HEK293T (cell line): ENCODE data around the gene CIDEC.

Experiments
- CTCF ChIA-PET: fragments of 350-600 bp; formaldehyde crosslinking; extraction: SDS; loops from one replicate; lab custom pipeline; 2021; ENCODE audit warnings: antibody characterized with exemption, inconsistent platforms; lab: Yijun Ruan, JAX
- POLR2A ChIA-PET: fragments of 350-600 bp; formaldehyde crosslinking; extraction: SDS; loops from one replicate; lab custom pipeline; 2020; ENCODE audit warnings: antibody characterized with exemption, inconsistent platforms; lab: Yijun Ruan, JAX
- DNase-seq: peaks from one replicate; pipeline ENCODE4 v3.0.0; 2012; ENCODE audit warnings: mixed read lengths; ENCODE audit errors: extremely low spot score
- ARNT ChIP-seq: fragments of 450-650 bp; IDR thresholded peaks from 2 replicates; pipeline ENCODE4 v1.6.1; 2017; ENCODE audit warnings: mild to moderate bottlenecking
- BHLHE40 ChIP-seq: fragments of 450-650 bp; IDR thresholded peaks from 2 replicates; pipeline ENCODE4 v1.6.1; 2016; ENCODE audit warnings: mild to moderate bottlenecking, moderate library complexity, borderline replicate concordance
- CTBP1 ChIP-seq: fragments of 450-650 bp; IDR thresholded peaks from 2 replicates; pipeline ENCODE4 v1.6.1; 2016; ENCODE audit warnings: borderline replicate concordance
- ELF4 ChIP-seq: fragments of 450-650 bp; IDR thresholded peaks from 2 replicates; pipeline ENCODE4 v1.6.1; 2017; ENCODE audit warnings: antibody characterized with exemption
- FOXA1 ChIP-seq: fragments of 450-650 bp; IDR thresholded peaks from 2 replicates; pipeline ENCODE4 v1.6.1; 2016; ENCODE audit warnings: mild to moderate bottlenecking
- FOXK2 ChIP-seq: fragments of 450-650 bp; IDR thresholded peaks from 2 replicates; pipeline ENCODE4 v1.6.1; 2016; ENCODE audit warnings: mild to moderate bottlenecking
- FOXM1 ChIP-seq: fragments of 450-650 bp; IDR thresholded peaks from 2 replicates; pipeline ENCODE4 v1.6.1; 2017; ENCODE audit warnings: mild to moderate bottlenecking, borderline replicate concordance
- HDGF ChIP-seq: fragments of 450-650 bp; IDR thresholded peaks from 2 replicates; pipeline ENCODE4 v1.6.1; 2017; ENCODE audit warnings: antibody characterized with exemption, borderline replicate concordance
- L3MBTL2 ChIP-seq: fragments of 450-650 bp; conservative IDR thresholded peaks from 2 replicates; pipeline ENCODE4 v1.6.1; 2016; ENCODE audit warnings: mild to moderate bottlenecking
- LEF1 ChIP-seq: fragments of 450-650 bp; IDR thresholded peaks from 2 replicates; pipeline ENCODE4 v1.6.1; 2017; ENCODE audit warnings: mild to moderate bottlenecking, borderline replicate concordance
- NFRKB ChIP-seq: fragments of 450-650 bp; IDR thresholded peaks from 2 replicates; pipeline ENCODE4 v1.6.1; 2016; ENCODE audit warnings: mild to moderate bottlenecking, moderate library complexity
- SP1 ChIP-seq: fragments of 450-650 bp; IDR thresholded peaks from 2 replicates; pipeline ENCODE4 v1.6.1; 2017
- SUZ12 ChIP-seq: fragments of 450-650 bp; IDR thresholded peaks from 2 replicates; pipeline ENCODE4 v1.6.1; 2016; ENCODE audit warnings: mild to moderate bottlenecking
- TARDBP ChIP-seq: fragments of 450-650 bp; IDR thresholded peaks from 2 replicates; pipeline ENCODE4 v1.6.1; 2016
- ZNF384 ChIP-seq: fragments of 450-650 bp; IDR thresholded peaks from 2 replicates; pipeline ENCODE4 v1.6.1; 2016
- TF ChIP-seq, protein P1 (sequence below): fragments of 450-650 bp; IDR thresholded peaks from 2 replicates; pipeline ENCODE4 v1.6.1; 2016

Gene CIDEC

DNA sequence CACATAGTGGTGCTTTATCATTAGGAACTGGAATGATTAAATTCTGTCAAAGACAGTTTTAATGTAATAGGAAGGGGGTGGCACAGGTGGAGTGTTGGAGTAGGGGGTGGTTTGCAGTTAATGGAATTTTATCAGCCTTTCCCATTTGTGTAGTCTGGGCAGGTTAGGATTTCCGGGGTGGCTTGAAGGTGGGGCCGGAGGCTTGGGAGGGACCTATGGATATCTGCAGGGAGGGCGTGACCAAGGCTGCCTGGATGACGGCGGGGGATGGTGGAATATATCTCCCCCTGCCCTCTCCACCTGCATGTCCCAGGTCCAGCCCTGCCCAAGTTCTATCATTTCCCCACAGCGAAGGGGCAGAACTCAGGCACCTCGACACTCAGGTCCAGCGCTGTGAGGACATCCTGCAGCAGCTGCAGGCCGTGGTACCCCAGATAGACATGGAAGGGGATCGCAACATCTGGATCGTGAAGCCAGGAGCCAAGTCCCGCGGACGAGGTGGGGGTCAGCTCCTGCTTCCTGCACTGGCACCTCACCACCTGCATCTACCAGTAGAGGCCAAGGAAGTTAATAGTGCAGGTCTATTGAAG is 54.5 kb downstream of the CIDEC start:
- ChIA-PET CTCF (no interaction called here), POLR2A (no interaction called here)
- DNase-seq, result no peak
- TF ChIP-seq FOXM1, result no peak
- no peak for TF ChIP-seq ARNT
- TF ChIP-seq TARDBP, result no peak
- no peak for TF ChIP-seq FOXA1
- TF ChIP-seq NFRKB, result no peak
- TF ChIP-seq CTBP1, result no peak
- no peak for TF ChIP-seq FOXK2
- TF ChIP-seq SUZ12, result no peak
- TF ChIP-seq, protein P1, sequence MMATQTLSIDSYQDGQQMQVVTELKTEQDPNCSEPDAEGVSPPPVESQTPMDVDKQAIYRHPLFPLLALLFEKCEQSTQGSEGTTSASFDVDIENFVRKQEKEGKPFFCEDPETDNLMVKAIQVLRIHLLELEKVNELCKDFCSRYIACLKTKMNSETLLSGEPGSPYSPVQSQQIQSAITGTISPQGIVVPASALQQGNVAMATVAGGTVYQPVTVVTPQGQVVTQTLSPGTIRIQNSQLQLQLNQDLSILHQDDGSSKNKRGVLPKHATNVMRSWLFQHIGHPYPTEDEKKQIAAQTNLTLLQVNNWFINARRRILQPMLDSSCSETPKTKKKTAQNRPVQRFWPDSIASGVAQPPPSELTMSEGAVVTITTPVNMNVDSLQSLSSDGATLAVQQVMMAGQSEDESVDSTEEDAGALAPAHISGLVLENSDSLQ, result no peak
- no peak for TF ChIP-seq BHLHE40
- TF ChIP-seq SP1, result no peak
- no peak for TF ChIP-seq ELF4
- TF ChIP-seq HDGF, result no peak
- TF ChIP-seq LEF1, result no peak
- TF ChIP-seq ZNF384, result no peak
- TF ChIP-seq L3MBTL2, result no peak

DNA sequence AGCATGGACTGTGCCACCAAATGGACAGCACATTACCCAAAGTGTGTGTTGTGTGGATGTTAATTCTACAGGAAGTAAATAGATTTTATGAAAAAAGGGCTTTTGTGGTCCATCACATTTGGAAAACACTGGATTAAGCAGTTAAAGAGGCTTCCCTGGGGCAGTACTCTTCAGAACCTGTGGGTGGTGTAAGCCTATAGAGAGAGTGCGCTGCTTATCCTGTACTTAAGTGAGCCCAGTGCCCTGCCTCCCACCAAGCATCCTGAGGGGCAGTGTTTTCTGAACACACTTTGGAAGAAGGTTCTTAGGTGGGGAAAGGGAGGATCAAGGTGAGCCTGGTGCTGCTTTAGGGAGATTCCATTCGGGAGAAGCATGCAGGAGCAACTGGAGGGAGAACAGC is 59.1 kb downstream of the CIDEC start:
- POLR2A ChIA-PET, result no interaction called here
- CTCF ChIA-PET, result no interaction called here

DNA sequence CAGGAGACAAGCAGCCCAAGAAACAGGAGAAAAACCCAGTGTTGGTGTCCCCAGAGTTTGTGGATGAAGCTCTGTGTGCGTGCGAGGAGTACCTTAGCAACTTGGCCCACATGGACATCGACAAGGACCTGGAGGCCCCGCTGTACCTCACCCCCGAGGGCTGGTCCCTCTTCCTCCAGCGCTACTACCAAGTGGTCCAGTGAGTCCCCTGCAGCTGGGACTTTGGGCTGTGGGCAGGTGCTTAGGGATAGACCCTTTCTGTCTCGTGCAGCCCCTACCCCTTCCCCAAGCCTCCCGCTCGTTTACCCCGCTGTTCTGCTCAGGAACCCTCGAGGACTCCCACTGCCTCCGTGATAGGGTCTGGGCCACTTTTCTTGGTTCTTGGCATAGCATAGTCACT is 59.5 kb downstream of the CIDEC start:
- TF ChIP-seq FOXK2 (no peak), ZNF384 (no peak), FOXM1 (no peak), SP1 (no peak)
- DNase-seq, result no peak
- POLR2A ChIA-PET, result no interaction called here
- CTCF ChIA-PET, result no interaction called here

More for the DNA sequence above, 59.1 kb downstream of the CIDEC start:
- TF ChIP-seq HDGF (no peak), ELF4 (no peak), FOXA1 (no peak), TARDBP (no peak), CTBP1 (no peak), SUZ12 (no peak), FOXM1 (no peak), SP1 (no peak), ZNF384 (no peak), L3MBTL2 (no peak)
- TF ChIP-seq, protein P1, result no peak
- DNase-seq, result peak; percentile 38

DNA sequence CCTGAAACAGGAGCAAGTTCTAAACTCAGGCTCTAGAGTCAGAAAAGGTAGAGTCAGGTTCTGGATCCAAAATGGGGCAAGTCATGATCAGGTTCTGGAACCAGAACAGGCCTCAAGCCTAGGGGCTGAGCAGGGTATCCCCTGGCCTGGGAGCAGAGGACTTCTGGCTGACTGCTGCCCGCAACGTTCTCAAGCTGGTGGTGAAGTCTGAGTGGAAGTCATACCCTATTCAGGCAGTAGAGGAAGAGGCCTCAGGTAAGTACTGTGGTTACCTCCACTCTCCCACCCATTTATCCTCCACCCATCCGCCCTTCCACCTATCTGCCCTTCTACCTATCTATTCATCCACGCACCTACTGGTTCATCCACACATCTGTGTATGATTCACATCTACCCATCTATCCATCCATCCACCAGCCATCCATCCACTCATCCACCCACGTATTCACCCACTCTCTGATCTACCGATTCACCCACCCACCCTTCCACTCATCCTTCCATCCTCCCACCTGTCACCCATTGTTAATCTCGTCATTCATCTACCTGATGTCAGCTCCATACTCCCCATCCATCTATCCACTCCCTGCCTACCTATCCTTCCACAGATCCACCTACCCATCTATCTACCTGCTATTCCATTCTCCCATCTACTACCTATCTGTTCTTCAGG is 61.3 kb downstream of the CIDEC start:
- ChIA-PET POLR2A (no interaction called here), CTCF (no interaction called here)
- TF ChIP-seq SP1, result no peak
- no peak for TF ChIP-seq FOXK2
- no peak for TF ChIP-seq ARNT
- TF ChIP-seq ELF4, result no peak
- no peak for TF ChIP-seq HDGF
- no peak for TF ChIP-seq NFRKB
- no peak for TF ChIP-seq SUZ12
- TF ChIP-seq L3MBTL2, result no peak
- TF ChIP-seq ZNF384, result no peak
- no peak for DNase-seq

DNA sequence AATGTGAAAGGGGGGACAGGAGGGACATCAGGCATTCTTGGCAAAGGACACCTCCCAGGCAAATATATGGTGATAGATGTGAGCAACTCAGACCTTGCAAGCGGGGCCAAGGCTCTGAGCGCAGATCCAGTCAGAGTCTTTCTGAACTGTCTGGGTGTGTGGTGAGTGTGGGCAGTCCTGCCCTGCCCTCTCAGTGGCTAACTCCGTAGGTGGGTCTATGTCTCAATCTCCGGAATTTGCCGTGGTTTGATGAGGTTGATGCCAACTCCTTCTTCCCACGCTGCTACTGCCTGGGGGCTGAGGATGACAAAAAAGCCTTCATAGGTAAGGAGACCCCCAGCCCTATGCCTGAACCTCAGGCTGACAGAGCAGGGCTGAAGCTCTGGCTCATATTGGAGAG is 62.6 kb downstream of the CIDEC start:
- no peak for TF ChIP-seq CTBP1
- no peak for TF ChIP-seq SUZ12
- TF ChIP-seq, protein P1, result no peak
- no peak for TF ChIP-seq FOXK2
- TF ChIP-seq TARDBP, result no peak
- no peak for TF ChIP-seq L3MBTL2
- no peak for TF ChIP-seq SP1
- TF ChIP-seq FOXM1, result no peak
- no peak for TF ChIP-seq ZNF384
- no peak for DNase-seq
- ChIA-PET POLR2A (no interaction called here), CTCF (no interaction called here)
